ENCODE measurements around the gene ILK.

Gene ILK

GRCh38 chr11:6576471-6577373 is 26.9 kb upstream of the ILK start:
- FAIRE-seq (no peak), DNase-seq (ENCODE audit: insufficient read length, low spot score) (no peak)
- no peak for TF ChIP-seq CTCF (IDR thresholded peaks at IDR 0.05; ENCODE audit: insufficient read depth, missing control alignments)

DNA sequence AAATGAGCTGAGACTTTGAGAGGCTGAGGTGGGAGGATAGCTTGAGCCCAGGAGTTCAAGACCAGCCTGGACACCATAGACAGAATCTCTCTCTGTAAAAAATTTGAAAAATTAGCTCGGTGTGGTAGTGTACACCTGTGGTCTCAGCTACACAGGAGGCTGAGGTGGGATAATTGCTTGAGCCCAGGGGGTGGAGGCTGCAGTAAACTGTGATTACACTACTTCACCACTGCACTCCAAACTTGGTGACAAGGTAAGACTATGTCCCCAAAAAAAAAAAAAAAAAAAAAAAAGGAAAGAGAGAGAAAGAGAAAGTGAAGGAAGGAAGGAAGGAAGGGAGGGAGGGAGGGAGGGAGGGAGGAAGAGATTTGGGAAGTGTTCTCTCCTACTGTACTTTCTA is 25.4 kb upstream of the ILK start:
- FAIRE-seq (no peak), DNase-seq (ENCODE audit: insufficient read length, low spot score) (no peak)
- no peak for TF ChIP-seq CTCF (IDR thresholded peaks at IDR 0.05; ENCODE audit: insufficient read depth, missing control alignments)

DNA sequence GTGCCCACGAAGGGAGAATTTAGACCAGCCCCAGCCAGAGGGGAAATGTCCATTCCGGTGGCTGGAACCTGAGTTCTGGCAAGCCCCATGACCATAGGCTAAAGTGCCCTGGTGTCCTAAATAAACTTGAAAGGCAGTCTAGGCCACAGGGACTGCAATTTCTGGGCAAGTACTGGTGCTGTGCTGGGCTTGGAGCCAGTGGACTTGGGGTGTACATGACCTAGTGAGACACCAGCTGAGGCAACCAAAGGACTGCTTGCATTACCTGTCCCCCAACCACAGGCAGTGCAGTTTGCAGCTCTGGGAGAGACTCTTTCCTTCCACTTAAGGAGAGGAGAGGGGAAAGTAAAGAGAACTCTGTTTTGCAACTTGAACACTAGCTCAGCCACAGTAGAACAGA is 23.9 kb upstream of the ILK start:
- FAIRE-seq = no peak
- no peak for TF ChIP-seq CTCF (IDR thresholded peaks at IDR 0.05; ENCODE audit: insufficient read depth, missing control alignments)

DNA sequence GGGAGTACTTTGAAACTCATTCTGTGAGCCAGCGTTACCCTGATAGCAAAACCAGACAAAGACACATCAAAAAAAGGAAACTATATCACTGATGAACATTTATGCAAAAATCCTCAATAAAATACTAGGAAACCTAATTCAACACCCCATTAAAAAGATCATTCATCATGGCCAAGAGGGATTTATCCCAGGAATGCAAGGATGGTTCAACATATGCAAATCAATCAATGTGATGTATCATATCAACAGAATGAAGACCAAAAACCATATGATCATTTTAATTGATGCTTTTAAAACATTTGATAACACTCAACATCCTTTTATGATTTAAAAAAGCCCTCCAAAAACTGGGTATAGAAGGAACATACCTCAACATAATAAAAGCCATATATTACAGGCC is 20.0 kb upstream of the ILK start:
- no peak for DNase-seq (ENCODE audit: insufficient read length, low spot score)
- FAIRE-seq = no peak
- no peak for TF ChIP-seq CTCF (IDR thresholded peaks at IDR 0.05; ENCODE audit: insufficient read depth, missing control alignments)

More for the DNA sequence above, 23.9 kb upstream of the ILK start:
- no peak for DNase-seq (ENCODE audit: insufficient read length, low spot score)

DNA sequence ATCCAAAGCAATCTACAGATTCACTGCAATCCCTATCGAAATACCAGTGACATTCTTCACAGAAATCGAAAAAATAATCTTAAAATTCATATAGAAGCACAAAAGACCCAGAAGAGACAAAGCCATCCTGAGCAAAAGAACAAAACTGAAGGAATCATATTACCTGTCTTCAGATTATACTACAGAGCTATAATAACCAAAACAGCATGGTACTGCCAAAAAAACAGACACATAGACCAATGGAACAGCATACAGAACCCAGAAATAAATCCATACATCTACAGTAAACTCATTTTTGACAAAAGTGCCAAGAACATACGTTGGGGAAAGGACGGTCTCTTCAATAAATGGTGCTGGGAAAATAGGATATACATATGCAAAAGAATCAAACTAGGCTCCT is 19.0 kb upstream of the ILK start:
- no peak for DNase-seq (ENCODE audit: insufficient read length, low spot score)
- FAIRE-seq = no peak
- no peak for TF ChIP-seq CTCF (IDR thresholded peaks at IDR 0.05; ENCODE audit: insufficient read depth, missing control alignments)

DNA sequence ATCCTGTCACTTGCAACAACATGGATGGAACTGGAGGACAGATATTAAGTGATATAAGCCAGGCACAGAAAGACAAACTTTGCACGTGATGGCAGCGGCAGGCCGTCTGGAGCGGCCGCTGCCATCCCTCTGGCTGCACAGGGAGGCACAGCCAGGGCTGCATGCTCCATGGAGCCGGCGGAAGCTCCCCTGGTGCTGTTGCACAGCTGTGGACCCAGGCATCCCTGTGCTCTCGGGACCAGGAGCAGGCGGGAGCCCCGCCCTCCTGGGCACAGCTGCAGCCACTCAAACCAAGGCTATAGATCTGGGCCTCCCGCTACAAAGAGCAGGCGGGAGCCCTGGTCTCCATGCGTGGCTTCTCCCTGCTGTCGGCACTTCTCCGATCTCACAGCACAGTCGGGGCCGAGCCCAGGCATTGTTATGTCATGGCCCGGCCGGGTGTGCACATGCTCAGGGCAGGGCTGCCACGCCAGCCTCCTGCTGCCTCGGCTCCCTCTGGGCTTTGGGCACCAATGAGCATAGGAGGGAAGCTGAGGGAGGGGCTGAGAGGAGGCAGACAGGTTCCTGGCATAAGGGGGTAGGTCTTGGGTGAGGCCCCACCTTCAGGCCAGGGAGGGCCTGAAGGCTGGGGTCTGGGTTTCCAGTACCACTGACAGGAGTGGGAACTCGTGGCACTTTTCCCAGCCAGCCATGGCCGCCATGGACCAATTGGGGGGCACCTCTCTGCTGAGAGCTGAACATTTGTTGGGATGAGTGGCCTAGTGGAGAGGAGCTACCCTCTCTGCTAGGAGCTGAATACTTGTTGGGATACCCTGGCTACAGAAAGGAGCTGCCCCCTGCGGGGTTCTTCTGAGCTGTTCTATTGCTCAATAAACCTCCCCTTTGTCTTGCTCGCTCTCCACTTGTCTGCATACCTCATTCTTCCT is 16.9 kb upstream of the ILK start:
- FAIRE-seq (no peak), DNase-seq (ENCODE audit: insufficient read length, low spot score) (no peak)
- TF ChIP-seq CTCF (IDR thresholded peaks at IDR 0.05; ENCODE audit: insufficient read depth, missing control alignments) = no peak

All from D721Med (cell line).